Thymus (tissue), 11 donors: ENCODE results near the gene CPT2. TPM values are rescaled to one million over a fixed set of nuclear protein-coding genes. Genes with fewer than 3 reads are reported as not detected.
"Not testable (repeated sequence)": the region's sequence is repeated elsewhere in the genome, so short reads cannot be mapped to it uniquely, and the experiment has no call there.

Experiments
- DNase-seq, 9 donors: peaks; one replicate each; pipeline ENCODE4 v3.0.0-alpha.2; 2013; ENCODE audit warnings: low spot score in 9 of 9, low read depth in 6 of 9, missing footprints in 1 of 9
- H3K27ac ChIP-seq, 2 donors: one replicate each; pipeline ENCODE4 v1.5.1; 2013; ENCODE audit warnings: control low read depth in 1 of 2, low read depth in 1 of 2, low read length in 1 of 2, mild to moderate bottlenecking in 1 of 2, moderate library complexity in 1 of 2
- H3K27me3 ChIP-seq, 2 donors: one replicate each; pipeline ENCODE4 v1.5.1; 2013; ENCODE audit warnings: low read length in 1 of 2; ENCODE audit not compliant: control insufficient read depth in 2 of 2, insufficient read depth in 1 of 2
- H3K36me3 ChIP-seq, 2 donors: one replicate each; pipeline ENCODE4 v1.5.1; 2013; ENCODE audit warnings: low read length in 1 of 2, mild to moderate bottlenecking in 1 of 2, moderate library complexity in 1 of 2; ENCODE audit not compliant: control insufficient read depth in 2 of 2, insufficient read depth in 2 of 2
- H3K4me1 ChIP-seq, 2 donors: one replicate each; pipeline ENCODE4 v1.5.1; 2013; ENCODE audit warnings: low read length in 2 of 2; ENCODE audit not compliant: control insufficient read depth in 2 of 2, insufficient read depth in 2 of 2
- H3K4me3 ChIP-seq, 2 donors: one replicate each; pipeline ENCODE4 v1.5.1; 2013; ENCODE audit warnings: low read length in 2 of 2, control low read depth in 1 of 2, mild to moderate bottlenecking in 1 of 2
- H3K9me3 ChIP-seq, 2 donors: one replicate each; pipeline ENCODE4 v1.5.1; 2013; ENCODE audit warnings: low read length in 1 of 2, mild to moderate bottlenecking in 1 of 2; ENCODE audit not compliant: control insufficient read depth in 2 of 2, insufficient read depth in 1 of 2
- WGBS: extraction: QIAGEN DNeasy Blood & Tissue Kit; methylation state at CpG from one replicate; pipeline ENCODE4 v1.1.7; 2013; 5-methylcytosine and 5-hydroxymethylcytosine counted together
- polyA plus RNA-seq: library from polyadenylated mRNA; stranded (reverse); fragments of 200-250 nt; gene quantifications from one replicate; pipeline ENCODE4 v1.2.3, GENCODE V29; 2013
- total RNA-seq: library from RNA; stranded (reverse); fragments of 120-200 nt; gene quantifications from one replicate; pipeline ENCODE4 v1.2.4, GENCODE V29; 2013
- donor health status: healthy.

The CPT2 gene
- total and polyA plus RNA-seq, 2 donors, result 15.5 to 17.0 TPM

DNA sequence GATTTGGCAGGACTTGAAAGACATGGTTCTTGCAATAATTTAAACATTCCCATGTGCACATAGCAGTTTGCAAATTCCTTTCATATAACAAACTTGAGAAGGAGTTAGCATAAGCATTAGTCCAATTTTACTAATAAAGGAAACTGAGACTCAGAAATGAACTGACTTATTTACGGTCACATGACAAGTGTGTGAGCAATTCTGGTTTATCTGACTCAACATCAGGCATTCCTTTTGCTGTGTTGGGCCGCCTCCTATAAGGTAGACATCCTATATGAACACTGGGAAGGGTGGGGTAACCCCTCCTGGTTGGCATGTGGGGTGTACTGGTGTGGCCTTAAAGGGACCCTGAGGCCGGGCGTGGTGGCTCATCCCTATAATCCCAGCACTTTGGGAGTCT is 8.5 kb upstream of the CPT2 start:
- H3K9me3 ChIP-seq, result no peaks in the 10 kb centered on the region
- peaks cover 0 to 2% of the 10 kb centered on the region in 2 donors for H3K27me3 ChIP-seq
- no peaks in the 10 kb centered on the region for H3K36me3 ChIP-seq
- no peak overlapping the region for H3K27ac ChIP-seq
- 96% methylated on average over 4 of the region's 4 CpGs for WGBS
- no peaks in the 10 kb centered on the region for H3K4me1 ChIP-seq
- DNase-seq, result no peak
- H3K4me3 ChIP-seq, result no peak overlapping the region

DNA sequence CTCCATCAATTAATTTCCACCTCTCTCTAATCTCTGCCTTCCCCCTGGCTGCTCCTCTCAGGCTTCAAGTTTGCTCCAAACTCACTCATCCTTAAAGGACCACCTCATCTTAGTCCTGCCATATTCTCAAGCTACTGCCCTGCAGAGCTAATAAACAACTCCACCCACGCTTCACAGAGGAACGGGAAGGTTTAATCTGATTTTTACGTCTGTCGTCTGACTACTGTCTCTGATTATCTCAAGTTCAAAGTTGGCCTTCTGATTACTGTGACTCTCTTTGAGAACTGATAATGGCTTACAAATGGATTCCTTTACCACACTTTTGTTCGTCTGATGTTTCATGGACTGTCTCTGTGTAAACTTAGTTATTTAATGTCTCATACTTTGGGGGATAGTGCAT is 7.6 kb upstream of the CPT2 start:
- no peaks in the 10 kb centered on the region for H3K9me3 ChIP-seq
- H3K4me3 ChIP-seq, result no peak overlapping the region
- no peaks in the 10 kb centered on the region for H3K36me3 ChIP-seq
- no peak for DNase-seq
- H3K27ac ChIP-seq, result no peak overlapping the region
- no peaks in the 10 kb centered on the region for H3K4me1 ChIP-seq
- 96% methylated on average over 5 of the region's 5 CpGs for WGBS
- H3K27me3 ChIP-seq, result peaks cover 0 to 2% of the 10 kb centered on the region in 2 donors

DNA sequence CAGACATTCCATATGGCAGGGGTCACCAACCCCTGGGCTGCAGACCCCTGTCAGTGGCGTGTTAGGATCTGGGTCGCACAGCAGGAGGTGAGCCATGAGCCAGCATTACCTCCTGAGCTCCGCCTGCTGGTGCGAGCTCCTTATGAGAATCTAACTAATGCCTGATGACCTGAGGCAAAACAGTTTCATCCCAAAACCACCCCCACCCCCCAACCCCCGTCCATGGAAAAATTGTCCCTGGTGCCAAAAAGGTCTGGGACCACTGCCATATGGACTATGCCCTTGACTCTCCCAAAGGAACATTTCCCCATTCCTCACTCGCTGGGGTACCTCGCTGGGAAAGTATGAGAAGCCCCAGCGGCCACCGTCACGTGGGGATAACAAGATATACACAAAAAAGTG is 6.4 kb upstream of the CPT2 start:
- Histone ChIP-seq H3K36me3 (no peaks in the 10 kb centered on the region), H3K4me1 (no peaks in the 10 kb centered on the region), H3K27me3 (peaks cover 0 to 2% of the 10 kb centered on the region in 2 donors), H3K9me3 (no peaks in the 10 kb centered on the region), H3K4me3 (no peak overlapping the region), H3K27ac (no peak overlapping the region)
- DNase-seq, result no peak
- WGBS, result 94% methylated on average over 10 of the region's 10 CpGs

DNA sequence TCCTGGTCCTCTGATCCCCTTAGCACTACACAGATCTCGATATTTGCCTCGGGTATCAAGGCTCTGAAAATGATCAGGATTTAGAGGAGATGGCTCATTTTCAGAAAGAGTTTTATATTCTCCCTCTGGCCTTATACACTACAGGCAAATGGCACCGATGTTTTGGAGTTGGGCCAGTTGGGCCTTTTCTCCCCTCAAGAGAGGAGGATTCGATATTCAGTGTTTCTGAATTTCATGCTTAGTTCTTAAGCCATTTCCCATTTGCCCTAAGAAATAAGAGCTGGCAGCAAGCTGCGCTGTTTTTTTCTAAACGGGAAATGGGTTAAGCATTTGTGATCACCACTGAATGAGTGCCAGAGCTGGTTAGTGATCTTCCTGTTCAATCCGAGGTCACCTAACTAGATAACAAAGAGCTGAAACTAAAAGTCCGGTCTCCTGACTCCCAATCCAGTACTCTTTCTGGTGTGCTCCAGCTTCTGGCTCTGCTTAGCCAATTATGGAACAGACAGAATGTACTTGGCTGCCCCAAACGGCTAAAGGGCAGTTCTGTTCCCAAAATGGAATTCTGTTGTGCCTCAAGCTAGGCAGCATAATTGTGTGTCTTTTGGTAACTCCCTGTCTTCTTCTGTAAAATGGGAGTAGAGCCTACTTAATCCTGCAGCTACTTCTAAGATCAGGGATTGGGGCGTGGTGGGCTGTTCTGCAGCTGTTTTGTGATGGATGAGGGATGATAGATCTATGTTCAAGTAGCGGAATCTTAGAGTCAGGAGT is 1.2 kb upstream of the CPT2 start:
- H3K36me3 ChIP-seq, result no peaks in the 10 kb centered on the region
- H3K27ac ChIP-seq, result peak overlapping the region in 1 of 2 donors; percentile 42
- peaks cover 8 to 22% of the 10 kb centered on the region in 2 donors for H3K4me1 ChIP-seq
- 97% methylated on average over 11 of the region's 11 CpGs for WGBS
- no peaks in the 10 kb centered on the region for H3K27me3 ChIP-seq
- H3K4me3 ChIP-seq, result no peak overlapping the region
- no peaks in the 10 kb centered on the region for H3K9me3 ChIP-seq
- DNase-seq, result no peak

DNA sequence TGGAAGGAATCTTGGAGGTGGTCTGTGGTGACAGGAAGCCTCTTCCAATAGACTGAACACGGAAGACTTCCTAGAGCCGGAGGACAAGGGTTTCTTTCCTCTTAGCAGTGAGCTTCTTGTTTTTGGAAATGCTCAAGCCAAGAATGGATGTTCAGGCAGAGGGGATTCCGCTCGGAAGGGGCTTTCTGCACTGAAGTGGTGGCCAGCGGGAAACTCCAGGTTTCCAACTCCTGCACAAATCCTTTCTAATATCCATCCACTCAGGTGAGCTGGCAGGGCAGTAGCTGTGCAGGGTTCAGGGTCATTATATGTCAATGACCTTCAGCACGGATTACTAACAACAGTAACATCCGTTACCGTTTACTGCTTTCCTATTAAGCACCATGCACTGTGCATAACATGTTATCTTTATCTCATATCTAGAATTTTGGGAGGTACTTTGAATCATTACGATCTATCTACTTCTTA is 573 bp upstream of the CPT2 start:
- no peak for DNase-seq
- Histone ChIP-seq H3K9me3 (no peaks in the 10 kb centered on the region), H3K27me3 (no peaks in the 10 kb centered on the region), H3K4me1 (peaks cover 8 to 22% of the 10 kb centered on the region in 2 donors), H3K27ac (peak overlapping the region; percentile 73 to 86), H3K36me3 (peaks cover 0 to 3% of the 10 kb centered on the region in 2 donors), H3K4me3 (peak overlapping the region; percentile 56 to 100)
- 54% methylated on average over 9 of the region's 9 CpGs for WGBS

DNA sequence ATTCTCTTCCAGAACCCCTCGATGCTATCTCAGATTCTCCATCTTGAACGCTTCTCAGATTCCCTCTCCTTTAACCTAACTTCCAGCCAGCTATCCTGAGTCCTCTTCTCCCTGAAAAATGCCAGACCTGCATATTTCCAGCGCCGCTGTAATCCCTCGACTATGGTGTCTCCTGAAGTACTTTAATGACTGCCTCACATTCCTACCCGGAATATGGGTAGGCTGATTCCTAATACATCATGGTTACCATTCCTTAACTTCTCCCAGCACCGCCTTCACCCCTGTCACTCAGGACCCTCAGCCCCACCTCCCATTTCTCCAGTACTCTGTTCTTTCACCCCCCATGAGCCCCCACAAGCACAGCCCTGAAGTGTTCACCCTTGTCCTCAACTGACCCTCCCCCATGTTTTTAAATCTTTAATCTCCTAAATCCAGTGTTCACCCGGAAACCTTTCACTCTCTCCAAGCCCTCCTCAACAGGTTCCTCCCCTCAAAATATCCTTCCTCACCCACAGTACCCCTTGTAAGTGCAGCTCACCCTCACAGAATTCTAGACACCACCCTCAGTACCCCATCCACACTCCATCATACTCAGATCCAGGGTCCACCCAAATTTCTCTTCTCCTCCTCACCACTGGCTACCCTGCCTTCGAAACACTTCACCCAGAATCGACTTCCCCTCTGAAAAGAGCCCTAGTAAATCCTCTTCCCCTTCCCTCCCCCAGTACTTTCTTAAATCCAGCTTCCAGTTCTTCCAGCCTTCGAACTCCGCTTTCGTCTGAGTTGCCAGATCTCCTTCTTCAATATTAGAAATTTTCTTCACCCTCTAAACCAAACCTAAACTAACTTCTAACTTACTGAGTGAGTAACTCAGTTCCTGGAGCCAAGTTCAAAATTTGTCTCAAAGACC is 922 bp downstream of the CPT2 start:
- peak overlapping the region; percentile 73 to 97 for H3K27ac ChIP-seq
- H3K36me3 ChIP-seq, result peaks cover 3 to 13% of the 10 kb centered on the region in 2 donors
- peaks cover 8 to 22% of the 10 kb centered on the region in 2 donors for H3K4me1 ChIP-seq
- peak overlapping the region; percentile 56 to 100 for H3K4me3 ChIP-seq
- no peak for DNase-seq
- H3K9me3 ChIP-seq, result no peaks in the 10 kb centered on the region
- H3K27me3 ChIP-seq, result no peaks in the 10 kb centered on the region
- 37% methylated on average over 13 of the region's 13 CpGs for WGBS

DNA sequence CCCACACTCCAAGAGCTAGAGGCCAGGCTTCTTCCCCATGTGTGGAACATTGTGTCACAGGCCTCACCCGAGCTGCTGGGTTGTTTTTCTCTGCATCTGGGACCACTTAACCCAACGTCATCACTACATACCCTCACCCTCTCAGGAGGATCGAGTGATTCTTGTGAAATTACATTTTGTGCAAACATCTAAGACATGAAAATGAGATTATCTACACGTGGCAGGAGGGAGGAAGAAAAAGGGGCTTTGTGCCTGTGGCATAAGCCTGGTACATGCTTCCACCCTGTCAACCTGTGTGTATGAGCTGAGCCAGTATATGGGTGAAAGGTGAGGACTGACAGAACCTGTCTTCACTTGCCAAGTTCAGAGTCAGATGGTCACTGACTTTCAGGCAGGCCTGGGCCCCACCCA is 1.6 kb downstream of the CPT2 start:
- H3K27me3 ChIP-seq, result no peaks in the 10 kb centered on the region
- no peak overlapping the region for H3K27ac ChIP-seq
- WGBS, result 88% methylated on average over 4 of the region's 4 CpGs
- H3K4me1 ChIP-seq, result peaks cover 8 to 22% of the 10 kb centered on the region in 2 donors
- no peak overlapping the region for H3K4me3 ChIP-seq
- no peak for DNase-seq
- H3K36me3 ChIP-seq, result peaks cover 3 to 20% of the 10 kb centered on the region in 2 donors
- no peaks in the 10 kb centered on the region for H3K9me3 ChIP-seq

DNA sequence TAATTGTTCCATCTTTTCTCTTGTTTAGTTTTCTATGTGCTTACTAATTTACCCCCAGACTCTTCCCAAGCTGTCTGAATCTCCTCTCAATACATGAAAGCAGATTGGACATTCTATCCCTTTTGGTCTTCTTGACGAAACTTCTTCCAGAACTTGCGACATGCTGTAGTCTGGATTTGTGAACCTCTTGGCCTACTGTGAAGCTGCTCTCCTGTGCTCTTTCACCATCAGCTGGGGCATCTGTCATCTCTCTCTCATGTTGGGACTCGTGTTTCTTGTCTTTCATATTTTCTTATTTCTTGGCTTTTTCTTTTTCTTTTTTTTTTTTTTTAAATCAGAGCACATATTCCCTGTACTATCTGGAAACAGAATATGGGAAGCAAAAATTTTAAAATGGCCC is 6.8 kb downstream of the CPT2 start:
- DNase-seq, result no peak
- Histone ChIP-seq H3K4me3 (no peak overlapping the region), H3K36me3 (peaks cover 36 to 57% of the 10 kb centered on the region in 2 donors), H3K9me3 (peaks cover 11 to 15% of the 10 kb centered on the region in 2 donors), H3K4me1 (peaks cover 0 to 2% of the 10 kb centered on the region in 2 donors), H3K27me3 (no peaks in the 10 kb centered on the region), H3K27ac (no peak overlapping the region)
- WGBS, result 99% methylated on average over 3 of the region's 3 CpGs

DNA sequence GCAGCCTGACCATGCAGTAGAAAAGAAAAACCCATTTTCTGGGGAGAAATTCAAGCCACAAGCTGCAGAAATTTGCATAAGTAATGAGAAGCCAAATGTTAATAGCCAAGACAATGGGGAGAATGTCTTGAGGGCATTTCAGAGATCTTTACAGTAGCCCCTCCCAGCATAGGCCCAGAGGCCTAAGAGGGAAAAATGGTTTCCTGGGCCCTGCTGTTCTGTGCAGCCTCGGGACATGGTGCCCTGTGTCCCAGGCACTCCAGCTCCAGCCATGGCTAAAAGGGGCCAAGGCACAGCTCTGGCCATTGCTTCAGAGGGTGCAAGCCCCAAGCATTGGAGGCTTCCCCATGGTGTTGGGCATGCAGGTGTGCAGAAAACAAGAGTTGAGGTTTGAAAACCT is 8.9 kb downstream of the CPT2 start:
- H3K36me3 ChIP-seq, result peaks cover 49 to 73% of the 10 kb centered on the region in 2 donors
- DNase-seq, H3K27ac ChIP-seq, H3K4me1 ChIP-seq, H3K4me3 ChIP-seq, H3K27me3 ChIP-seq: not testable (repeated sequence)
- 96% methylated on average over 1 of the region's 1 CpG for WGBS
- H3K9me3 ChIP-seq, result peaks cover 11 to 15% of the 10 kb centered on the region in 2 donors
